HL-60/S4 treated with retinoic acid at 250 ng/mL for 4 days and 3 days (cell line): Measurements from ENCODE around the gene ZNF808.
"Not testable (repeated sequence)": the region's sequence is repeated elsewhere in the genome, so short reads cannot be mapped to it uniquely, and the experiment has no call there.

Experiments
- in situ Hi-C: fragments of 300-500 bp; cut with MboI; formaldehyde crosslinking; loops from 2 replicates; pipeline ENCODE4 v1.7.0; 2022; ENCODE audit warnings: low sequenced_read_pairs

The ZNF808 gene

GRCh38 chr19:52535771-52536447 lies 8.4 kb downstream of the ZNF808 start:
- in situ Hi-C loops, result no loop called here

DNA sequence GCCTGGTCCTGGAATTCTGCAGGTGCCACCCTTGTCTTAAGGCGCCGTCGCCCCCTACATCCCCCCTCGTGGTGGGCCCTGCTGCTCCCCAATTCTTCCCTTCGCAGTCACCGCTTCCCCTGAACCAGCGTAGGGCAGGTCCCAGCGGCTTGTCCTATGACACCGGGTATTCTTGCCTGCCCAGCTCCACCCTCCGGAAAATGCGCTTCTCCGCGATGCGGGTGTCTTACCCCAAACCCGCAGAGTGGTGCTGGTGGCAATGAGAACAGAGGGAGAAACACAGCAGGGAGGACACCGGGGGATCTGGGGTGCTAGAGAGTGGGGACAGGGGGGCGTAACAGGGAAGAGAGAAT lies 9.0 kb downstream of the ZNF808 start:
- in situ Hi-C loops, result no loop called here

- in situ Hi-C loops, result not testable (repeated sequence)
Measured at GRCh38 chr19:52538815-52539214, 11.3 kb downstream of the ZNF808 start.

DNA sequence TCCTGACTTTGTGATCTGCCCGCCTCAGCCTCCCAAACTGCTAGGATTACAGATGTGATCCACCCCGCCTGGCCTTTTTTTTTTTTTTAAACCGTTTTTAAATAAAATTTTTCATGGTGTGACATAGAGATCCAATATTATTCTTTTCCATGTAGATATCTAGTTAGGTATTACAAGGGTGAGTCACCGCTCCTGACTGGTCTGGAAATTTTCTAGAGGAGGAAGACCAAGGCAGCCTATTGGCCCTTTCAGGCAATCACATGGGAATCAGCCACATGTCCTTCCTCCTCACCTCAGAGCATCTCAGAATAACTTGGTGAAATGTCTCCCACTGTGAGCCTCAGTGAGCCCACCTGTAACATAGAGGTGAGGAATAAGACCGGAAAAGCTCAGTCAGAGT lies 13.7 kb downstream of the ZNF808 start:
- in situ Hi-C loops, result not testable (repeated sequence)

DNA sequence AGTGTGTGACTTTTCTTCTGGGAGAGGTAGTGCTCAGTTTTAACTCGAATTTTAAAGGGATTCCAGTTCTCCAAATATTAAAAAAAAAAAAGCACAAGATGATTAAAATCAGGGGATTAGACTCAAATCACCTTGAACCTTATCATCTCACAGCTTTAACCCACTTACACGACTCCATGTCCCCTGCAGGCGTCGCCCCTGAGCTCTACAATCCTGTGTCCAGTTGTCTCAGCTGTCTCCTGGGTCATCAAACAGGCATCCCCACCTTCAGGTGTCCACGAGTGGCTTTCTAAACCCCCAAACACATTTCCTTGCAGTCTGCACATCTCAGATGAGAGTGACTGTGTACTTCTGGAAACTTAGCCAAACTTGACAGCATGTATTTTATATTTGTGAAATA lies 14.1 kb downstream of the ZNF808 start:
- in situ Hi-C loops, result no loop called here

DNA sequence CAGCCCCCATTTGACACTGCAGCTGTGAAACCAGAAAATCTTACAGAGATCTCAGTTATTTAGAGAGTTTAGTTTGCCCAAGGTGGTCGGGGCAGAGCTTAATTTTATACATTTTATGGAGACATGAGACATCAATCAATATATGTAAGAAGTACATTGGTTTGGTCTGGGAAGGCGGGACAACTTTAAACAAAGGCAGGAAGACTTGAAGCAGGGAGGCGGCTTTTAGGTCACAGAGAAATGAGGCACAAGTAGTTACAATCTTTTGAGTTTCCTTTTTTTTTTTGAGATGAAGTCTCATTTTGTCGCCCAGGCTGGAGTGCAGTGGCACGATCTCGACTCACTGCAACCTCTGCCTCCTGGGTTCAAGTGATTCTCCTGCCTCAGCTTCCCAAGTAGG lies 15.1 kb downstream of the ZNF808 start:
- in situ Hi-C loops, result not testable (repeated sequence)

DNA sequence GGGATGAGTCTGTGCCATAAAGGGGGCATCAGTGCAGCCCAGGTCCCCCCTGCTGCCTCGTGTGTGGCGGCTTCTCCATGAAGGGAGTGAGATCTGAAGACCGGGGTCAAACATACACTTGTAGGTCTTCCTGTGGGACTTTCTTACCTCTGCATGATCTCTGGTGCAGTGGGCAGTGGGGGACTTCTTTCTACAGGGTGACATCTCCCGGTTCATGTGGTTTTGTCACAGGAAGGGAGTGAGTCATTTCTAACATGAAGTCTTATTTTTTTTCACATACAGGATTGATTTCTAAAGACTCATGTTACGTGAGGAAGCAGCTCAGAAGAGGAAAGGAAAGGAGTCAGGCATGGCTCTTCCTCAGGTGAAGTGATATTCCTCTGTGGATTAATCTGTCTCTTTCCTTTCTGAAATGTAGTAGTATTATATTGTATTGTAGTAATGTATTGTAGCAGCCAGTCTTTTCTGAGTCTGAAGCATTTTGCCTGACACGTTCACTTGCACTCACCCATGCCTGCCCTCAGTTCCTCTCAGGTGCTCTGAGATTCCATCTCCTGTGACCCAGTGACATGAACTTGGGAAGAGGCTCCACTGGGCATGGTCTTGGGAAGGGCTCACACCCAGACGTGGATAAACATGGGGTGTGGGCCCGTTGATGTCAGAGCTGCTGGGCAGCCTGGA lies 15.7 kb downstream of the ZNF808 start:
- in situ Hi-C loops, result no loop called here

DNA sequence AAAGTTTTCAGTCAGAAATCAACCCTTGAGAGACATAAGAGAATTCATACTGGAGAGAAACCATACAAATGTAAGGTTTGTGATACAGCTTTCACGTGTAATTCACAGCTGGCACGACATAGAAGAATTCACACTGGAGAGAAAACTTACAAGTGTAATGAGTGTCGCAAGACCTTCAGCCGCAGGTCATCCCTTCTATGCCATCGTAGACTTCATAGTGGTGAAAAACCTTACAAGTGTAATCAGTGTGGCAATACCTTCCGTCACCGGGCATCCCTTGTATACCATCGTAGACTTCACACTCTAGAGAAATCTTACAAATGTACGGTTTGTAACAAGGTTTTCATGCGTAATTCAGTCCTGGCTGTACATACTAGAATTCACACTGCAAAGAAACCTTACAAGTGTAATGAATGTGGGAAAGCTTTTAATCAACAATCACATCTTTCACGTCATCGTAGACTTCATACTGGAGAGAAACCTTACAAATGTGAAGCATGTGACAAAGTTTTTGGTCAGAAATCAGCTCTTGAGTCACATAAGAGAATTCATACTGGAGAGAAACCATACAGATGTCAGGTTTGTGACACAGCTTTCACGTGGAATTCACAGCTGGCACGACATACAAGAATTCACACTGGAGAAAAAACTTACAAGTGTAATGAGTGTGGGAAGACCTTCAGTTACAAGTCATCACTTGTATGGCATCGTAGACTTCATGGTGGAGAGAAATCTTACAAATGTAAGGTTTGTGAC lies 26.9 kb downstream of the ZNF808 start:
- in situ Hi-C loops, result no loop called here

- in situ Hi-C loops, result no loop called here
Measured at GRCh38 chr19:52557231-52557995, 29.9 kb downstream of the ZNF808 start.

DNA sequence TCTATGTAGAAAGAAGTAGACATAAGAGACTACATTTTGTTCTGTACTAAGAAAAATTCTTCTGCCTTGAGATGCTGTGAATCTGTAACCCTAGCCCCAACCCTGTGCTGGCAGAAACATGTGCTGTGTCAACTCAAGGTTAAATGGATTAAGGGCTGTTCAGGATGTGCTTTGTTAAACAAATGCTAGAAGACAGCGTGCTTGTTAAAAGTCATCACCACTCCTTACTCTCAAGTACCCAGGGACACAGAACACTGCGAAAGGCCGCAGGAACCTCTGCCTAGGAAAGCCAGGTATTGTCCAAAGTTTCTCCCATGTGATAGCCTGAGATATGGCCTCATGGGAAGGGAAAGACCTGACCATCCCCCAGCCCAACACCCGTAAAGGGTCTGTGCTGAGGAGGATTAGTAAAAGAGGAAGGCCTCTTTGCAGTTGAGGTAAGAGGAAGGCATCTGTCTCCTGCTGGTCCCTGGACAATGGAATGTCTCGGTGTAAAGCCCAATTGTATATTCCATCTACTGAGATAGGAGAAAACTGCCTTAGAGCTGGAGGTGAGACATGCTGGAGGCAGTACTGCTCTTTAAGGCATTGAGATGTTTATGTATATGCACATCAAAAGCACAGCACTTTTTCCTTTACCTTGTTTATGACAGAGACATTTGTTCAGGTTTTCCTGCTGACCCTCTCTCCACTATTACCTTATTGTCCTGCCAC lies 31.4 kb downstream of the ZNF808 start:
- in situ Hi-C loops, result not testable (repeated sequence)

DNA sequence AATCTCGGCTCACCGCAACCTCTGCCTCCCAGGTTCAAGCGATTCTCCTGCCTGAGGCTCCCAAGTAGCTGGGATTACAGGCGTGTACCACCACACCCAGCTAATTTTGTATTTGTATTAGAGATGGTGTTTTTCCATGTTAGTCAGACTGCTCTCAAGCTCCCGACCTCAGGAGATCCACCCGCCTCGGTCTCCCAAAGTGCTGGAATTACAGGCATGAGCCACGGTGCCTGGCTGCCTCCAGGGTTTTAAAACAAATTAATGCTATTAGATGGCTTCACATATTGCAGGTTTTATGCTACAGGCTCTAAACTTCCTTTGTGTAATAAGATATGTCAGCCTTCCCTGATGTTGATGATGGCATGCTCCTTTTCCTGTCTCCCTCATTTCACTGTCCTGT lies 34.1 kb downstream of the ZNF808 start:
- in situ Hi-C loops, result not testable (repeated sequence)

GRCh38 chr19:52566121-52566520 lies 38.7 kb downstream of the ZNF808 start:
- in situ Hi-C loops, result no loop called here

DNA sequence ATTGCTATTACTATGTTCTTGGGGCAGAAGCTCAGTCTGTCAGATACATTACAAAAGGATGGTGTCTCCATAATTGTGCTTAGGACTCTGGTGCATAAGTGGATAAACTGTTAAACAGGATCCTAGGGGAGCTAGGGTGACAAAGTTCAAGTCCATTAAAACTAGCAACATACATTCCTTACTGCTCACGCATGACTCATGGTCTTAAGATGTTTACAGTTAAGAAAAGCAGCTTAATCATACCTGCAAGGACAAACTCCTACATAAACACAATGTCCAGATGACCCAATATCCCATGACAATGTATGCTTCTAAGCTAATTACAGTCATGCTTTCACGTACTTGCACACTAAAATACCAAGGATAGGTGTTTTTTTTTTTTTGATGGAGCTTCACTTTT lies 39.1 kb downstream of the ZNF808 start:
- in situ Hi-C loops, result no loop called here

GRCh38 chr19:52567921-52568320 lies 40.5 kb downstream of the ZNF808 start:
- in situ Hi-C loops, result no loop called here

DNA sequence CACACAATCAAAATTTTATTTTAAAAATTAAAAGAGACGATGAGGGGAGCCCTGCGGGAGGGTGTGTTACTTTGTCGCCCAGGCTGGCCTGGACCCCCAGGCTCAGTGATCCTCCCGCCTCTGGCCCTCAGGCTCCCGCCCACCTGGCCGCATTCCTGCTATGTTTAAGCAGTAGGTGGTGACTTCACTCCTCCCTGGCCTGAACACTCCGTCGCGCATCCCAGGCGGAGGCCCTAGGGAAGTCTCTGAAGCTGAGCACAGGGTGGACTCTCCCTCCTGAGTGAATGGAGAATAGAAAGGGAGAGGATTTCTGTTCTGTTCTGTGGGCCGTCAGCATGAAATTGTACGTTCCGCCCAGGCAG lies 42.2 kb downstream of the ZNF808 start:
- in situ Hi-C loops, result not testable (repeated sequence)

DNA sequence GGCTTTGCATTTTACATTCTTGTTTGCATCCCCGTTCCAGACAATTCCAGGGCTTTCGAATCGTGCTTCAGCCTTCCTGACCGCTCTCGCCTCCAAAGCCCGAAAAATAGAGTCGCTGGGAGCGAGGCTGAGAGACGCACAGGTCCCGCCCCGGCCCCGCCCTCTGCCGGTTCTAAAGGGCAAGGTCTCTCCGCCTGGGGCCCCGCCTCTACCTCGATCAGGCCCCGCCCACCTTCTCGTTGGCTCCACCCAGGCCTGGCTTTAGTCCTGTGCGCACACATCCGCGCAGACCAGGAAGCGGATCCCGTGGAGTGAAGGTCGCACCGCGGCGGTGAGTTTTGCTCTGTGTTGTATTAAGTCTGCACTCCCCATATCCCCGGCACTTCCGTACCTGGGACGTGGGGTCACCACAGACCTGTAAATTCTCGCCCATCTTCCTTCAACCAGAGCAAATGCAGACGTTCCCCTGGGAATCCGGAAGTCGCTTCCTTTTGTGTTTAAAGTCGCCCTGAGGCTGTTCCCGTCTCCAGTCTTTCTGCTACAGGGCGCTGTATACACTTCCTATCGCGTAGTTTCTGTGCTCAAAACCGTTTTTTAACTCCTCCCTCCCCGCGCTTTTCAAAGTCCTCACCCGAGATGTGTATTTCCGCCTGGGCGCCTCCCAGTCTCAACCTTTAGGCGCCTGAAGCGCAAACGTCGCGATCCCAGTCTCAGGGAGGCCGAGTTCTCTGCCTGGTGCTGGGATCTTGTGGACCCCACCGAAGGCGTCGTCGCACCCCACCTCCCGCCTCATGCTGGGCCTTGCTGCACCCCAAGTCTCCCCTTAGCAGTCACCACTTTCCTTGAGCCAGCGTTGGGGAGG lies 42.8 kb downstream of the ZNF808 start, which contains the start of gene ZNF701:
Gene ZNF701, plus strand, starts transcription at position 288 of the 862 bp plus-strand sequence. CDS start 3,861 bp downstream, outside the sequence.
- in situ Hi-C loops, result no loop called here

GRCh38 chr19:52584736-52585440 lies 57.4 kb downstream of the ZNF808 start:
- in situ Hi-C loops, result no loop called here

- in situ Hi-C loops, result no loop called here
Measured at GRCh38 chr19:52585604-52586003, 58.1 kb downstream of the ZNF808 start.

DNA sequence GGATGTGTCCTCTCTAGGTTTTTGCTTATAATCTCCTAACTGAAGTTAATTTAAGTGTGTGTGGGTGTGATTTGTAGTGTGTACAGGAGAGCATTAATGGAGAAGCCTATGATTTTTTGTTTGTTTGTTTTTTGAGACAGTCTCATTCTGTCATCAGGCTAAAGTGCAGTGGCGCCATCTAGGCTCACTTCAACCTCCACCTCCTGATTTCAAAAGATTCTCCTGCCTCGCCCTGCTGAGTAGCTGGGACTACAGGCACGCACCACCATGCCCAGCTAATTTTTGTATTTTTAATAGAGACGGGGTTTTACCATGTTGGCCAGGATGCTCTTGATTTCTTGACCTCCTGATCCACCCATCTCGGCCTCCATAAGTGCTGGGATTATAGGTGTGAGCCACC lies 63.3 kb downstream of the ZNF808 start:
- in situ Hi-C loops, result no loop called here
